CD4-positive, alpha-beta T cell treated with Interleukin-4 for 1 hour (primary cell): ENCODE results near the gene ARL6IP4.

Experiments
- DNase-seq, 2 donors: peaks; one replicate each; pipeline ENCODE4 v3.0.0-alpha.2; 2020 to 2022

Gene ARL6IP4

DNA sequence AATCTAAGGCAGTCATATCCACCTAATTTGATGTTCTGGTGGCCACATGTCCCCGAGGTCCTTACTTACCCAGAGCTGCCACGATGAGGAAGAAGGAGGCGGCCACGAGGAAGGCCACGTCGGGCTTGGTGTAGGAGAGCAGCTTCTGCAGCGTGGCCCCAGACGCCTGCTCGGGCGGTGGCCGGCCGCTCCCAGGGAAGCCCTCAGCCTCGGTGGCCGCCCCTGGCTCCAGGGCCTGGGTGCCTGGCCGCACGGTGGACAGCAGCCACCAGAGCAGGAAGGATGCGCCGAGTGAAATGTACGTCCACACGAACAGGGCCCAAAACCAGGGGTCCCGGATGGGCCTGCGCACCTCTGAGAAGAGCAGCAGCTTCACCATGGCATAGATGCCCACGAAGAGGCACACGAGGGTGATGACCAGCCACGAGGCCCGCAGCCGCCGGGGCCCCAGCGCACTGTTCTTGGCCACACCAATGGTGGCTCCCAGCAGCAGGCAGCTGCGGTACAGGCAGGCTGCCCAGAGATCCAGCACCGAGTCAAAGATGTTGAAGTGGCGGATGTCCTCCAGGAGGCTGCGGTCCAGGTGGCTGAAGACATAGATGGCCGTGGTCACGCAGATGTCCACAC, 20.8 kb upstream of the ARL6IP4 start:
- no peak for DNase-seq

GRCh38 chr12:122960193-122960569, 20.3 kb upstream of the ARL6IP4 start:
- no peak for DNase-seq

DNA sequence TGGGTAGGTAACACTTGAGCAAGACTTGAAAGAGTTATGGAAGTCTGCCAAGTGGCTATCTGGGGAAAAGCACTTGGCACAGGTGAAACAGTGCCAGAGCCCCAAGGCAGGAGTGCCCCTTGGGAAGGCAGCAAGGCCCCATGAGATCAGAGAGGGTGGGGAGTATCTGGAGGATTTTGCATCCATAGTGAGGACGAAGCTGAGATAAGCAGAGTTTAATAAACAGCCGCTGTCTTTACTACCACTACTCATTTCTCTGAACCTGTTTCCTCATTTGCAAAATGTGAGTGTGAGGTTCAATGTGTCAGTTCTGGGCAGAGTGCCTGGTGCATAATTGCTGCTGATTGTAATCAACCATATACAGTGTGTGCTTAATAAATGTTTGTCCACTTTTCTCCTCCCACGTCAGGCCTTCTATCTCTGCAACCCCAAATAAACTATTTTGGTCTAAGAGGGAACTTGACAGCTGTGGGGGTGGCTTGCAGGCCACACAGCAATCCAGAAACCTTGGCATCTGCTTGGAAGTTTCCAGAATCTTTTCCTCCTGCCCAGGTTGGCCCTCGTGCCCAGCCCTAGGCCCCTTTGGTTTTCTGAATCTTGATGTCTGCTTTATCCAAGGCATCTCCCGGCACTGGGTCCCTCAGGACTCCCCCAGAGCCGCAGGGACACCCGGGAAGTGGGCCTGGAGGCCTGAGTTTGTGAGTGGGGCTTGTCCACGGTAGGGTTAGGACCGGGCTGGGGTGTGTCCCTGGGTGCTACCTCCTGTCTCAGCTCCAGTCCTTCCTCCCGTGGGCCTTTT, 18.8 kb upstream of the ARL6IP4 start:
- no peak for DNase-seq

DNA sequence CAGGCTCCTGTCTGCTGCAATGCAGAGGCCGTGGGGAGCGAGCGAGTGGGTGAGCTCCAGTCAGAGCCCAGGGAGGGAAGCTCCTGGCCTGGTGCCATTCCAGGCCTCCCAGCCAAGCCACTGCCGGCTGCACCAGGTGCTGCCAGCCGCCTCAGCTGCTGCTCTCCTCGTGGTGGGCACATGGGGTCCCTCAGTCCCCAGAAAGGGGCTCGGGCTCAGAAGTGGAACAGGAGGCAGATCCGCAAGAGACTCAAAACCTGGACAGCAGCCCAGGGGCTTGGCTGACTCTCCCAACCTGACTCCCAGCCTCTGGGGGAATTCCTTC, 16.6 kb upstream of the ARL6IP4 start:
- DNase-seq: no peak

GRCh38 chr12:122964439-122965257, 15.8 kb upstream of the ARL6IP4 start:
- DNase-seq: no peak

DNA sequence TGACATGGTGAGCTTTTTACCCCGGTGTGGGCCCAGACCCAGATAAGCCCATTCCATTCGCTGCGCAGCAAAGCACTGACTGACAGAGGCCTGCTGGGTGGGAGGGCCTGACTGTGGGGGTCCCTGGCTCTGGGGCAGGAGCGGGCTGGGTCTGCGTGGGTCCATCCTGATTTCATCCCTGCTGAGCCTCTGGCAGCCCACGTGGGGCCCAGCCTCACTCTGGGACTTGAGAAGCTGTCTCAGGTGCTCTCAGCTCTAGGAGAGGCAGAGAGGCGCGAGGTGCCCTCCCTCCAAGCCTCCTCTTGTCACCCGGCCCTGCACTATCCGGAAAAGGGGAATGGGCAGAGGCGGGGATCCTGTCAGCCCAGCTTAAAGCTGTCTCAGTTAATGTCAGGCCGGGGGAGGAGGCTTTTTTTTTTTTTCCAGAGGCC, 15.1 kb upstream of the ARL6IP4 start:
- DNase-seq: no peak

DNA sequence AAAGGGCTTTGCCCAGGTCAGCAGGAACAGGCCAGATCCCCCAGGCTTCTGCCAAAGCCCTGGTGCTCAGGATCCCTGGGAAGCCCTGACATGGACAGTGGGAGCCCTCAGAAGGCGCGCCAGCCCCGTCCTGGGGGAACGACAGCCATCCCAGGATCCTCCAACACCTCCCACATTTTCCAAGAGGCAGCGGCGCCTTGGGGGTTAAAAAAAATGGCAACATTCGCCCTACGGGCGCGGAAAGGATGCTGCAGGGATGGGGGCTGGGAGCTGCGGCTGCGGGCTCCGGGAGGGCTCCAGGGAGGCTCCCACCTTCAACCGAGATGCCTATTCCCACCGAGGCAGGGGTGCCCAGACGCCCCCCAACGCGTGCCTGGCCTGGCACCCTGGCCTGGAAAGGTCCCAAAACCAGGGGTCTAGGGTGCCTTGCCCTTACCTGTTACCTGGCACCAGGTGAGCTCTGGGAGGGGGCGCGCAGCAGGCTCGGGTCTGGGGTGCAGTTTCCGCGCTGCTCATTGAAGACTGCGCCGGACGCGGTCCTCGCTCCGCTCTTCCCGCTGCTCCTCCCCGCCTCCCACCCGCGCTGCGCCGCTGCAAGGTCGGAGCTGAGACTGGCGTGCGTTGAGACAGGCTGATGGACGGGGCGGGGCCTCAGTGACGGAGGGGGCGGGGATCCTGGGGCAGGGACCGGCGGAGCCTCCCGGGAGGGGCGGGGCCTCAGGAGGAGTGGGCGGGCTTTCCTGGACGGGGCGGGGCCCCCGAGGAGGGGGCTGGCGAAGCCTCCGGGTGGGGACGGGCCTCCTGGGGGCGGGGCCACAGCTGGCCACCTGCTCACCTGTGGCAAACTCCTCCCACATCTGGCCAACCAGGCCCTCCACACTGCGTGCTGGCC, 14.4 kb upstream of the ARL6IP4 start, which contains the start of gene ABCB9:
ABCB9 (minus strand) TSS at position 613 of the 892 bp plus-strand sequence. CDS start 6,228 bp downstream, outside the sequence.
- peak; percentile 93 to 96 for DNase-seq

GRCh38 chr12:122966743-122967550, 13.5 kb upstream of the ARL6IP4 start:
- no peak for DNase-seq

DNA sequence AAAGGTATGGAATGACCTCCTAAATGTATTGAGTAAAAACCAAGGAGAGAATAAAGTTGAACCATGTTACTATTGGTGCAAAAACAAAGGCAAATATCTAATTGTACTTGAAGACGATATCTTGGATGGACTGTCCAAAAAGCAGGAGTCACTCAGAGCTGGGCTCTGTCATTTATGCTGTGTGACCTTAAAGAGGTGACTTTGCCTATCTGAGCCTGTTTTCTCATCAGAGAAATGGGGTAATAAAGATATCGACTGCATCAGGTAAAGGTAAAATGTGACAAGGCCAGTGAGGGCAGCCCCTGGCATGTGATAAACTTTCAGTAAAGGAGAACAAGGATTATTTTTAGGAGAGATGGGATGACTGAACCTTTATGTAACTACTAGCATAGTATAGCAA, 12.4 kb upstream of the ARL6IP4 start:
- DNase-seq: no peak

GRCh38 chr12:122969676-122970075, 10.8 kb upstream of the ARL6IP4 start:
- no peak for DNase-seq

GRCh38 chr12:122974274-122974891, 6.1 kb upstream of the ARL6IP4 start:
- DNase-seq: peak; percentile 98 to 99

DNA sequence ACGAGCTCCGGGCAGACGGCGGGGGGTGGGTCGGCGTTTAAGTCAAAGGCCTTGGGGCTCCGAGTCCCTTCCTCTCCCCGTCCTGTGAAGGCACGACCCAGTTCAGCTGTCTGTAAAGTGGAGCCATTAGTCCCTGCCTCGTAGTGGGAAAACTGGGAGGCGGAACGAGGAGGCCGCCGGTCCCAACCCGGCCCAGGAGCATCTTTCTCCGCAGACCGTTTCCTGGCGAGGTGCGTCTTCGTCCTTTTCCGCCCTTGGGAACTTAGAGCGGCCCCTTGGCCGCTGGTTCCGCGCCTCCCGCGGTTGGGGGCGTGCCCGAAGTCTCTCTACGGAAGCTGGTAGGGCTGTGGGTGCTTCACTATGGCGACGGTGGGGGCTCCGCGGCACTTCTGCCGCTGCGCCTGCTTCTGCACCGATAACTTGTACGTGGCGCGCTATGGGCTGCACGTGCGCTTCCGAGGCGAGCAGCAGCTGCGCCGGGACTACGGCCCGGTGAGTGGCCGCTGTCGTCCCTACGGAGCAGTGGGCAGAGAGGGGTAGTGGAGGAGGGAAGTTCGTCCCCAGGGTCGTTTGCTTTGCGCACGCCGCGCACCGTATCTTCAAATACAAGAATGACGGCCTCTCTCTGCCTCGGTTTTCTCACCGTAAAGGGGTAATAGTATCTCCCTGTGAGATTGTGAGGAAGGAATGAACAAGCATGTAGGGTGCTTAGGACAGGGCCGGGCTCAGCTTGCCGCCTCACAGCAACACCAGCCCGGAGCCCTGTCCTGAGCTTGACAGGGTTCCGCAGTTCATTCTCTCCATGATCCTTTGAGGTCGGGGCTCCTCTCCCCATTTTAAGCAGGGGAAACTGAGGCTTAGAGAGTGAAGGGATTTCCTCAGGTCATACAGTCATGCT, 5.3 kb upstream of the ARL6IP4 start, which contains the start of gene OGFOD2:
OGFOD2 (plus strand) TSS at position 353 of the 898 bp plus-strand sequence; CDS start at position 361, 8 bp downstream.
- DNase-seq: peak; percentile 93

DNA sequence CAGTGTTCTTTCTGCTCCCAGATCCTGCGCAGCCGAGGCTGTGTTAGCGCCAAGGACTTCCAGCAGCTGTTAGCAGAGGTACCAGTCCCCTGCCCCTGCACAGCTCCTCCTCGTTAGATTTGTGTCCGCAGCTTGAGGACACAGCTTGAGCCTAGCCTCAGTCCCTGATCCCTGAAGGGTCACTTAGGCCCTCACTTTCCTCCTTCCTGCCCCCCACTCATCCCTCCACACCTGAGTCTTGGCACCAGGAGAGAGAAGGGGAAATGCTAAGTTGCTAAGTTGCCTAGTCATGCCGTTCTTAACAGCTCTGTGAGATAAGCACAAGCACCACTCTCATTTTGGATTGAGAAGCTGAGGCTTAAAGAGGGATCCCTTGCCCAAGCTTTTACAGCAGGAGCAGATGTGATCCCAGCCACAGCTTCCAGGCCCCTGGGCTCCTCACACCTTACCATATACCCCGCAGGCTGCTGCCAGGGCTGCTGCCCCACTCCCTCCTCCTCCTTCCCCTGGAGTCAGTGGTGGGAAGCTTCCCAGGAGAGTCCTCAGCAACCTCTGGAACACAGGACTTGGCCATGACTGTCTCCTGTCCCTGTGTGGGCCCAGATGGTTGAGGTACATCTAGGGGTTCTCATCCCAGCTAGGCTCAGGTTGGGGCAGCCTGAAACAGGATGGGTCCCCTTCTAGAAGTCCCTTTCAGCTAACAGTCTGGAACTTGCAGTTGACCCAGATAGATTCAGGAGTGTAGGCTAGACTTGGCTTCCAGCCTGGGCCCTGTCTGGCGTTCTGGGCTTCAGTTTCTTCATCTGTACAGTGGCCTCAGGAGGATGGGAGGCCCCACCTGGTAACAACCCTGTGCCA, 4.5 kb upstream of the ARL6IP4 start:
- no peak for DNase-seq

GRCh38 chr12:122976648-122976975, 3.9 kb upstream of the ARL6IP4 start:
- no peak for DNase-seq

- no peak for DNase-seq
Observed at GRCh38 chr12:122977153-122977552, 3.3 kb upstream of the ARL6IP4 start.

DNA sequence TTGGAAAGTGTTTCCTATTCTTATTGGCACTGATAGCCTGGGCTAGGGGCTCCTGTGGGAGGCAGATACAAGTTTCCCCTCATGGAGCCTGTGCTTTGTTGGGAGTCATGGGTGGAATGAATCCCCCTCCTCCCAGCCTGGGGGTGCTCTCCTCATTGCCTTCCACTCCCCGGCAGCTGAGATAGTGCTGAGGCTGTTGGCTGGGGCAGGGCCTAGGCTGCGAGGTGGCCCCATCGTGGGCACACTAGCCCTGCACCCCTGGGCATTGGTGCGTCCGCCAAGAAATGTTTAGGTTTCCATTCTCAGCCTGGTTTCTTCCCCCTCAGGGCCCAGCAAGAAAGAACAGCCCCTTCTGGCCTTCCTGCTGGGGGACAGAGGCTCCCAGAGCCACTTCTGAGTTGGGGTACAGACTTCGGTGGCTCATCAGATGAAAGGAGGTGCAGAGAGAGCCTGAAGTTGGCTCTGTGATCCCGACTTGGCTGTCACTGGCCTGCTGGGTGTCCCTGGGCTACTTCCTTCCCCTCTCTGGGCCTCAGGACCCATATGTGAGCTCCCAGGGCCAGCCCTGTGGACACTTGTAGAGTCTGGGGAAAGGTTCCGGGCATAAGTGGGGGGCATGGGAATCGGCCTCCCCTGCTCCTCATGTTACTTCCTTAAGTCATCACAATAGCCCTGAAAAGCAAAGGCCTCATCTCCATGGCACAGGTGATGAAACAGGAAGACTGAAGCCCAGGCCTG, 2.7 kb upstream of the ARL6IP4 start:
- no peak for DNase-seq

DNA sequence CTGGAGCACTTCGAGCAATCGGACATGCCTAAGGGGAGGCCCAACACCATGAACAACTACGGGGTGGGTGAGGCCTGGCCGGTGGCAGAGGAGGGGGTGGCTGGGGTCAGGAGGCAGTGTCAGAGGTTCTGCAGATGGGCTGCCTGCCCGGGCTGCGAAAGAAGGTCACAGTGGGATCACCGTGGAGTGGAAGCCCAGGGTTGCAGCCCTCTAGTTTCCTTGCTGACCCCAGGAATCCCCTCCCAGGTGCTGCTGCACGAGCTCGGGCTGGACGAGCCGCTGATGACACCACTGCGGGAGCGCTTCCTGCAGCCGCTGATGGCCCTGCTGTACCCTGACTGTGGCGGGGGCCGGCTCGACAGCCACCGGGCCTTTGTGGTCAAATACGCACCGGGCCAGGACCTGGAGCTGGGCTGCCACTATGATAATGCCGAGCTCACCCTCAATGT, 1.9 kb upstream of the ARL6IP4 start:
- DNase-seq: no peak
